Stomach (tissue), 9 donors: ENCODE data around the gene ADGRA1. TPM values are rescaled to one million over a fixed set of nuclear protein-coding genes. Genes with fewer than 3 reads are reported as not detected.

Experiments
- DNase-seq, 2 donors: peaks; one replicate each; pipeline versions ENCODE4 v3.0.0 to v3.0.0-alpha.2; 2013 to 2019
- H3K27ac ChIP-seq, 5 donors: fragments of 200-600 bp in 4 of 5; sonication (generic) in 4 of 5; one replicate each; pipeline ENCODE4 v1.5.1; 2013 to 2019; ENCODE audit warnings: mild to moderate bottlenecking in 1 of 5, moderate library complexity in 1 of 5
- H3K27me3 ChIP-seq, 3 donors: fragments of 200-600 bp; sonication (generic); one replicate each; pipeline ENCODE4 v1.5.1; 2017 to 2019; ENCODE audit warnings: mixed run types in 1 of 3
- H3K36me3 ChIP-seq, 4 donors: fragments of 200-600 bp; sonication (generic); 1 replicate in 3 of 4; 2 replicates in 1 of 4; pipeline ENCODE4 v1.5.1; 2016 to 2019
- H3K4me1 ChIP-seq, 4 donors: fragments of 200-600 bp; sonication (generic); one replicate each; pipeline ENCODE4 v1.5.1; 2016 to 2019
- H3K4me3 ChIP-seq, 4 donors: fragments of 200-600 bp; sonication (generic) in 3 of 4; one replicate each; pipeline ENCODE4 v1.5.1; 2016 to 2019; ENCODE audit warnings: mild to moderate bottlenecking in 1 of 4
- H3K9me3 ChIP-seq, 4 donors: fragments of 200-600 bp; sonication (generic); one replicate each; pipeline ENCODE4 v1.5.1; 2016 to 2019
- EP300 ChIP-seq: sonication (generic); formaldehyde crosslinking; IDR thresholded peaks from one replicate; pipeline ENCODE4 v1.6.1; 2017; ENCODE audit warnings: antibody characterized with exemption
- POLR2A ChIP-seq, 4 donors: fragments of 450-650 bp; IDR thresholded peaks; one replicate each; pipeline ENCODE4 v1.6.1; 2016; ENCODE audit warnings: antibody characterized with exemption in 4 of 4, control low read depth in 2 of 4, mild to moderate bottlenecking in 1 of 4, moderate library complexity in 1 of 4
- POLR2AphosphoS5 ChIP-seq, 3 donors: sonication (generic); formaldehyde crosslinking; IDR thresholded peaks; one replicate each; pipeline ENCODE4 v1.6.1; 2016; ENCODE audit warnings: antibody characterized with exemption in 3 of 3
- WGBS, 5 donors: extraction: QIAGEN DNeasy Blood & Tissue Kit in 3 of 5; methylation state at CpG; one replicate each; pipeline versions ENCODE4 v1.1.5 to v1.1.7; 2013 to 2018; 5-methylcytosine and 5-hydroxymethylcytosine counted together
- intact Hi-C: fragments of 100-400 bp; cut with DNase I; formaldehyde crosslinking; loops from one replicate; pipeline ENCODE4 v1.15.1; 2023; ENCODE audit warnings: low total_unique reads
- polyA plus RNA-seq, 3 donors: library from polyadenylated mRNA; stranded (reverse); fragments of 200-250 nt; gene quantifications; one replicate each; pipeline ENCODE4 v1.2.3, GENCODE V29; 2013
- total RNA-seq, 5 donors: library from RNA; depleted of rRNA; stranded (reverse); fragments of >200 nt; gene quantifications; one replicate each; pipeline versions ENCODE4 v1.1.0 to v1.2.3, GENCODE V29; 2014 to 2016
- TF ChIP-seq, protein P1 (sequence below), 7 experiments: fragments of 450-650 bp in 4 of 7; fragments of 200-600 bp in 3 of 7; sonication (generic) in 3 of 7; IDR thresholded peaks; one replicate each; pipeline ENCODE4 v1.5.1; 2016 to 2019; ENCODE audit warnings: antibody characterized with exemption in 7 of 7, control low read depth in 2 of 7, mild to moderate bottlenecking in 1 of 7
- donor health status: healthy with polysubstance abuse.
- donor health status: Bipolar disorder and iron deficiency.
- donor health status: healthy.

The ADGRA1 gene
- total and polyA plus RNA-seq, 8 donors, result under 0.01 to 0.73 (median 0.14) TPM; not detected in 5

DNA sequence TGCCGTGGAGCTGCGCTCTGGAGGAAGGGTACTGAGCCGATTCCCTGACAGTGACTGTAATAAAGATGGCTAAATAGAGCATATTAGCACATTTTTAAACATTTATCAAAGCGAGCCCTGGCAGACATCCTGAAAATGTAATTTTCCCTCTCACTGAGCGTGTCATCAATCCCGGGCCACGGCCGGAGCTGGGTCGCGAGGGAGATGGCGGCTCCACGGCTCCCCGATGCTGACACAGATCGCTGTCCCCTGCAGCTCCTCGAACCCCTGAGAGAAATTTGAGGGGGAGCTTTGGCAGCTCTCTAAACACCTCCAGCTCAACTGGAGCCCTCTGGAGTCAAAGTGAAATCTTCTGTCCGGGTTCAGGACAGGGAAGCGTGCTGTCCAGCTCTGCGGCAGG, 44.9 kb upstream of the ADGRA1 start:
- H3K4me1 ChIP-seq, result no peaks in the 10 kb centered on the region
- DNase-seq, result no peak
- no peaks in the 10 kb centered on the region for H3K9me3 ChIP-seq
- H3K27ac ChIP-seq, result no peak overlapping the region
- TF ChIP-seq EP300 (no peak), POLR2AphosphoS5 (IDR thresholded peaks at IDR 0.05) (no peak), POLR2A (IDR thresholded peaks at IDR 0.05) (no peak)
- TF ChIP-seq, protein P1, sequence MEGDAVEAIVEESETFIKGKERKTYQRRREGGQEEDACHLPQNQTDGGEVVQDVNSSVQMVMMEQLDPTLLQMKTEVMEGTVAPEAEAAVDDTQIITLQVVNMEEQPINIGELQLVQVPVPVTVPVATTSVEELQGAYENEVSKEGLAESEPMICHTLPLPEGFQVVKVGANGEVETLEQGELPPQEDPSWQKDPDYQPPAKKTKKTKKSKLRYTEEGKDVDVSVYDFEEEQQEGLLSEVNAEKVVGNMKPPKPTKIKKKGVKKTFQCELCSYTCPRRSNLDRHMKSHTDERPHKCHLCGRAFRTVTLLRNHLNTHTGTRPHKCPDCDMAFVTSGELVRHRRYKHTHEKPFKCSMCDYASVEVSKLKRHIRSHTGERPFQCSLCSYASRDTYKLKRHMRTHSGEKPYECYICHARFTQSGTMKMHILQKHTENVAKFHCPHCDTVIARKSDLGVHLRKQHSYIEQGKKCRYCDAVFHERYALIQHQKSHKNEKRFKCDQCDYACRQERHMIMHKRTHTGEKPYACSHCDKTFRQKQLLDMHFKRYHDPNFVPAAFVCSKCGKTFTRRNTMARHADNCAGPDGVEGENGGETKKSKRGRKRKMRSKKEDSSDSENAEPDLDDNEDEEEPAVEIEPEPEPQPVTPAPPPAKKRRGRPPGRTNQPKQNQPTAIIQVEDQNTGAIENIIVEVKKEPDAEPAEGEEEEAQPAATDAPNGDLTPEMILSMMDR (IDR thresholded peaks at IDR 0.05), result no peak
- no peaks in the 10 kb centered on the region for H3K36me3 ChIP-seq
- H3K27me3 ChIP-seq, result peaks cover 0 to 100% (median 31%) of the 10 kb centered on the region in 3 donors
- WGBS, 5 donors, result 69 to 84% (median 81%) methylated on average over 15 to 18 of the region's 18 CpGs
- H3K4me3 ChIP-seq, result no peak overlapping the region
- intact Hi-C loops, result no loop called here

DNA sequence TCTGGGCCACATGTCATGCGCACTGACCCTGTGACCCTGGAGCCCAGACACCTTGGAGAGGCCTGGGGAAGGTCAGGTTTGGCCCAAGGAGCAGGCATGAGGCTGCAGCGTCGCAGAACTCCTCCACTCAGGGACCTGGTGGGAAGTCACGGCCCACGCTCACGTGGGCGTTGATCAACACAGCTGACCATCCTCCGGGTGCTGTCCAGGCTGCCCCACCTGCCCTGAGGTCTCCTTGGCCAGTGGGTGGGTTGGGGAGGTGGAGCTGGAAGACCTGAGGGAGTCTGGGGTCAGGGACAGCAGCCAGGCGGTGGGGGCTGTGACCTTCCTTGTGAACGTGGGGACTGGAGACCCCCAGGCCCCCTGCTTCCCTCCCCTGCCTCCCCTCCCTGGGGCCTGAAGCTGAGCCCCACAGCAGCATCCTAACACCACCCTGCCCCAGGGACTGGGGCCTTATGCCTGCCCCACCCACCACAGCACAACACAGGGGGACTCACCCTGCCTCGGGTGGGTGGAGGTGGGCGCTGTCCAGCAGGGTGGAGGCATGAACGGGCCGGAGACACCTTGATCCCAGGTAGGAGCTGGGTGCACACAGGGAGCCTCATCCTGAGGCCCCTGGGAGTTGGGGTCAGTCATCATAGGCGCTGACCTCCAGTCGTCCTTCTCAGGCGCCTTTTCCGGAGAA, 44.0 kb upstream of the ADGRA1 start:
- intact Hi-C loops, result no loop called here
- Histone ChIP-seq H3K9me3 (no peaks in the 10 kb centered on the region), H3K36me3 (no peaks in the 10 kb centered on the region), H3K27ac (no peak overlapping the region), H3K4me1 (no peaks in the 10 kb centered on the region), H3K4me3 (no peak overlapping the region), H3K27me3 (peaks cover 0 to 100% (median 31%) of the 10 kb centered on the region in 3 donors)
- 74 to 83% (median 81%) methylated on average over 6 to 18 of the region's 18 CpGs for WGBS, 5 donors
- TF ChIP-seq POLR2A (IDR thresholded peaks at IDR 0.05) (no peak), POLR2AphosphoS5 (IDR thresholded peaks at IDR 0.05) (no peak), EP300 (no peak)
- TF ChIP-seq, protein P1 (IDR thresholded peaks at IDR 0.05), result no peak
- no peak for DNase-seq

DNA sequence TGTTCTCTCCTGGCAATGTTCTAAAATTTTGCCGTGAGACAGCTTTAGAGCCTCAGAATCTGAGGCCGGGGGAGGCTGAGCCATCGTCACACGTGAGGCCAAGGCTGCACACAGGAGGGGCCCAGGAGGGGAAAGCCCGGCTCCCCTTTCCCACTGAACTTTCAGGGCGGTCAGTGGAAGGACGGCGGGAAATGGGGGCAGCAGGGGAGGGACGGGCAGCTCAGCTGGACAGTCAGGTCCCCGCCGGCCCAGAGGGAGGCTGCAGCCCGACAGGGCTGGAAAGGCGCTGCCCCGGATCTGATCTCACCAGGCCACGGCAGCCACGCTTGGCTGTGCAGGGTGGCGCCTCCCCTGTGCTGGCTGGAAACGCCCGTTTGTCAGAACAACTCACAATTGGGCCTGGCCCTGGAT, 43.3 kb upstream of the ADGRA1 start:
- 54 to 68% (median 55%) methylated on average over 13 to 19 of the region's 19 CpGs for WGBS, 5 donors
- DNase-seq, result peak in 1 of 2 donors; percentile 51
- no peak overlapping the region for H3K4me3 ChIP-seq
- no peak overlapping the region for H3K27ac ChIP-seq
- no peaks in the 10 kb centered on the region for H3K4me1 ChIP-seq
- H3K27me3 ChIP-seq, result peaks cover 0 to 100% (median 24%) of the 10 kb centered on the region in 3 donors
- intact Hi-C loops, result no loop called here
- TF ChIP-seq, protein P1 (IDR thresholded peaks at IDR 0.05), result no peak
- TF ChIP-seq EP300, result no peak
- no peak for TF ChIP-seq POLR2AphosphoS5 (IDR thresholded peaks at IDR 0.05)
- no peak for TF ChIP-seq POLR2A (IDR thresholded peaks at IDR 0.05)
- no peaks in the 10 kb centered on the region for H3K9me3 ChIP-seq
- H3K36me3 ChIP-seq, result no peaks in the 10 kb centered on the region

DNA sequence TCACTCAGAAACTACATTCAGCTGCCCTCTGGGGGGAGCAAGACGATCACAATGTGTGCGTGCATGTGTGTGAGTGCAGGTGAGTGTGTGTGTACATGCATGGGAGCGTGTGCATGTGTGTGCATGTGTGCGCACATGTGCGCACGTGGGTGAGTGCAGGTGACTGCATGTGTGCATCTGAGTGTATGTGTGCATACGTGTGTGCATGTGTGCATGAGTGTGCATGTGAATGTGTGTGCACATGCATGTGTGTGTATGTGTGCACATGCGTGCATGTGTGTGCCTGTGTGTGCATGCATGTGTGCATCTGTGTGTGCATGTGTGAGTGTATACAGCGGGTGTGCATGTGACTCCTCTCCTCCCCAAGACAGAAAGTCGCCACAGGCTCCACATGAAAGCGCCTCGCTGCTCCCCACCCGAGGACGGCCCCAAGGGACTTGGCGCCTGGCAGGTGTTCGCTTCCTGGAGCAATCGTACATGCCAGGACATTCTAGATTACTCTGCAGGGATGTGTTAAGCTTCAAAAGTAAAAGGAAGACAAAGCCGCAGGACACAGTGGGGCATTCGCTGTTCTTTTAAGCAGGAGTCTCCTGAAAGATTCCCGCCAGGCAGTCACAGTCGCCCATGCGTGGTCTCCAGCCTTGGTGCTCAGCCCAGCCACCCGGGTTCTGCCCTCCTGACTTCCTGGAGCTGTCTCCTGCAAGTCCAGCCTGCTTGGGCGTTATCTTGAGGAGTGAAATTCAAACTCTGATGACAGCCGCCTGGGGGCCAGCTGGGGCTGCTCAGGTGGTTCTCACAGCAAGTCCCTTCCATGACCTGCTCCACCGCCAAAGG, 42.0 kb upstream of the ADGRA1 start:
- WGBS, 5 donors, result 63 to 72% (median 66%) methylated on average over 20 to 26 of the region's 26 CpGs
- intact Hi-C loops, result no loop called here
- TF ChIP-seq, protein P1 (IDR thresholded peaks at IDR 0.05), result no peak
- TF ChIP-seq POLR2AphosphoS5 (IDR thresholded peaks at IDR 0.05) (no peak), EP300 (no peak), POLR2A (IDR thresholded peaks at IDR 0.05) (no peak)
- DNase-seq, result no peak
- Histone ChIP-seq H3K4me3 (no peak overlapping the region), H3K27me3 (peaks cover 0 to 100% (median 15%) of the 10 kb centered on the region in 3 donors), H3K36me3 (no peaks in the 10 kb centered on the region), H3K27ac (no peak overlapping the region), H3K4me1 (no peaks in the 10 kb centered on the region), H3K9me3 (no peaks in the 10 kb centered on the region)
